K562 (cell line): Measurements from ENCODE around the gene U2SURP. TPM values are rescaled to one million over a fixed set of nuclear protein-coding genes. Genes with fewer than 3 reads are reported as not detected.
A peak's percentile ranks its signal among the peaks of the same experiment; 100 is the strongest.

ENCODE experiments used
- BRCA1 ChIP-seq, 2 experiments: fragments of 450-650 bp in 1 of 2; sonication (generic) in 1 of 2; formaldehyde crosslinking in 1 of 2; IDR thresholded peaks; 2 replicates each; pipeline versions ENCODE4 v1.5.0 to v1.6.1; 2017 to 2020; ENCODE audit warnings: mild to moderate bottlenecking in 1 of 2, missing genetic modification reagents in 1 of 2
- C11orf30 ChIP-seq: fragments of 450-650 bp; IDR thresholded peaks from 2 replicates; pipeline ENCODE4 v1.6.1; 2016; ENCODE audit warnings: low read depth, mild to moderate bottlenecking
- CEBPB ChIP-seq: fragments of 450-650 bp; IDR thresholded peaks from 2 replicates; pipeline ENCODE4 v1.6.1; 2016; ENCODE audit warnings: missing genetic modification characterization, missing compliant biosample characterization
- CREBBP ChIP-seq: IDR thresholded peaks from one replicate; pipeline ENCODE4 v1.6.1; 2012; ENCODE audit warnings: low read depth, mild to moderate bottlenecking, control low read depth, inconsistent platforms, low read length
- CXXC5 ChIP-seq: fragments of 250-450 bp; sonication (Bioruptor Pico); IDR thresholded peaks from 2 replicates; pipeline ENCODE4 v1.8.0; 2022; ENCODE audit warnings: inconsistent platforms, mild to moderate bottlenecking, moderate library complexity
- GABPB2 ChIP-seq: fragments of 250-450 bp; sonication (Bioruptor Pico); conservative IDR thresholded peaks from 2 replicates; pipeline ENCODE4 v1.5.1; 2021; ENCODE audit warnings: mild to moderate bottlenecking
- HNRNPH1 ChIP-seq: fragments of 200-400 bp; formaldehyde crosslinking; optimal IDR thresholded peaks from 2 replicates; pipeline ENCODE3; 2017; ENCODE audit warnings: low read depth, mild to moderate bottlenecking, low read length, moderate library complexity
- KDM4B ChIP-seq, 2 experiments: fragments of 450-650 bp in 1 of 2; sonication (generic) in 1 of 2; IDR thresholded peaks; 2 replicates each; pipeline ENCODE4 v1.6.1; 2016 to 2017; ENCODE audit warnings: borderline replicate concordance in 2 of 2, antibody characterized with exemption in 1 of 2, low read depth in 1 of 2, mild to moderate bottlenecking in 1 of 2
- MTA3 ChIP-seq: fragments of 450-650 bp; formaldehyde crosslinking; IDR thresholded peaks from 2 replicates; pipeline ENCODE4 v1.6.1; 2017; ENCODE audit warnings: mild to moderate bottlenecking, borderline replicate concordance
- NCOA6 ChIP-seq: fragments of 450-650 bp; IDR thresholded peaks from 2 replicates; pipeline ENCODE4 v1.6.1; 2017; ENCODE audit warnings: mild to moderate bottlenecking
- RFX5 ChIP-seq: IDR thresholded peaks from 2 replicates; pipeline ENCODE4 v1.6.1; 2011; ENCODE audit warnings: low read depth, mild to moderate bottlenecking, improper control_type of control experiment, low read length
- SAP30 ChIP-seq: fragments of 200-600 bp; sonication (generic); IDR thresholded peaks from 2 replicates; pipeline ENCODE4 v1.6.1; 2012; ENCODE audit warnings: borderline replicate concordance, low read depth, mild to moderate bottlenecking, moderate library complexity, low read length, control low read depth, inconsistent platforms; ENCODE audit not compliant: insufficient read depth, poor library complexity, severe bottlenecking
- SIRT6 ChIP-seq: IDR thresholded peaks from one replicate; pipeline ENCODE4 v1.6.1; 2012; ENCODE audit warnings: low read depth, mild to moderate bottlenecking, control low read depth, inconsistent platforms, low read length, moderate library complexity
- SRF ChIP-seq, 2 experiments: fragments of 250-450, 450-650 bp in 1 of 2; sonication (Bioruptor Pico) in 1 of 2; sonication (generic) in 1 of 2; formaldehyde crosslinking; IDR thresholded peaks; 2 replicates each; pipeline versions ENCODE4 v1.5.0 to v1.5.1; 2020 to 2022; ENCODE audit warnings: mild to moderate bottlenecking in 1 of 2, missing genetic modification reagents in 1 of 2
- TARDBP ChIP-seq: fragments of 450-650 bp; IDR thresholded peaks from 2 replicates; pipeline ENCODE4 v1.6.1; 2016
- TEAD1 ChIP-seq, 2 experiments: fragments of 450-650 bp in 1 of 2; sonication (generic) in 1 of 2; formaldehyde crosslinking; IDR thresholded peaks; 2 replicates each; pipeline versions ENCODE4 v1.4.0 to v1.8.0; 2020 to 2022; ENCODE audit warnings: mild to moderate bottlenecking in 2 of 2, missing genetic modification reagents in 1 of 2
- ZNF124 ChIP-seq: sonication (generic); formaldehyde crosslinking; IDR thresholded peaks from 2 replicates; pipeline ENCODE4 v1.8.1; 2022; ENCODE audit warnings: missing genetic modification reagents
- ZNF318 ChIP-seq, 2 experiments: fragments of 450-650 bp; IDR thresholded peaks; 2 replicates each; pipeline ENCODE4 v1.6.1; 2016; ENCODE audit warnings: mild to moderate bottlenecking in 2 of 2, borderline replicate concordance in 1 of 2, low read depth in 1 of 2, moderate library complexity in 1 of 2
- ZNF444 ChIP-seq: fragments of 250-450 bp; sonication (Bioruptor Pico); IDR thresholded peaks from 2 replicates; pipeline ENCODE4 v1.4.0; 2020; ENCODE audit warnings: mild to moderate bottlenecking, moderate library complexity
- ZNF644 ChIP-seq: fragments of 200-800 bp; sonication (Bioruptor generic); IDR thresholded peaks from 2 replicates; pipeline ENCODE4 v1.6.1; 2016; ENCODE audit warnings: low read depth, missing genetic modification characterization, missing compliant biosample characterization
- ZSCAN29 ChIP-seq: fragments of 450-650 bp; IDR thresholded peaks from 2 replicates; pipeline ENCODE4 v1.6.1; 2017
- polyA plus RNA-seq, 8 experiments: library from polyadenylated mRNA; depleted of rRNA in 4 of 8; stranded (reverse) in 5 of 8; unstranded in 3 of 8; fragments of >200 nt; fragmentation: Nextera tagmentation in 2 of 8; fragmentation: Illumina TruSeq in 1 of 8; extraction: Ambion mirVana in 2 of 8; extraction: Trizol in 1 of 8; gene quantifications; 2 replicates each; pipeline versions ENCODE4 v1.2.1 to v1.2.3, GENCODE V29; 2011 to 2014; ENCODE audit warnings: inconsistent platforms in 1 of 8, missing spikeins in 1 of 8
- total RNA-seq, 7 experiments: library from RNA; depleted of rRNA in 6 of 7; stranded (reverse); fragments of >200 nt in 6 of 7; fragmentation: Illumina TruSeq in 2 of 7; extraction: Trizol in 2 of 7; gene quantifications; 2 replicates each; pipeline versions ENCODE4 v1.2.1 to v1.2.3, GENCODE V29; 2011 to 2021; ENCODE audit warnings: low replicate concordance in 1 of 7

The U2SURP gene
- total and polyA plus RNA-seq, 9 of the 15 experiments (the other 6 are each of a cell fraction or from before 2014, with no cell fraction given), result 128 to 322 (median 191) TPM

GRCh38 chr3:142976621-142977398, 24.6 kb upstream of the U2SURP start (continued):
- TF ChIP-seq CXXC5 (peak; percentile 88), GABPB2 (no peak), KDM4B (IDR thresholded peaks at IDR 0.05; ENCODE audit: borderline replicate concordance in 2 of 2, low read depth in 1 of 2) (no peak), ZNF644 (tag) (peak; percentile 45; the same call in 1 of the 2 replicates), CREBBP (no peak), ZNF124 (CRISPR knock-in tag) (no peak), NCOA6 (no peak), C11orf30 (peak; percentile 91), RFX5 (no peak), CEBPB (tag) (no peak), ZSCAN29 (no peak), SIRT6 (no peak), BRCA1 (IDR thresholded peaks at IDR 0.05) (no peak), BRCA1 (CRISPR knock-in tag; IDR thresholded peaks at IDR 0.05) (no peak), ZNF444 (CRISPR knock-in tag) (no peak), SAP30 (no peak), SRF (CRISPR knock-in tag; IDR thresholded peaks at IDR 0.05) (peak in 1 of 2 experiments; percentile 69; a peak in 1 of 4 replicates), HNRNPH1 (no peak), MTA3 (peak; percentile 89), TARDBP (peak; percentile 29; the same call in 1 of the 2 replicates), TEAD1 (CRISPR knock-in tag; IDR thresholded peaks at IDR 0.05) (no peak), ZNF318 (IDR thresholded peaks at IDR 0.05; ENCODE audit: borderline replicate concordance in 1 of 2, low read depth in 1 of 2) (peak in 1 of 2 experiments; percentile 72; a peak in 2 of 4 replicates)
